ENCODE data around the gene RIT2. TPM values are rescaled to one million over a fixed set of nuclear protein-coding genes. Genes with fewer than 3 reads are reported as not detected.

Gene RIT2
- total RNA-seq, 2 experiments from 2014 or later = not detected

GRCh38 chr18:43007365-43007764 lies 108.1 kb downstream of the RIT2 start:
- H3K4me1 Mint-ChIP-seq = no peaks in the 10 kb centered on the region
- H3K27me3 Mint-ChIP-seq = no peaks in the 10 kb centered on the region
- no peak for DNase-seq
- H3K4me3 Mint-ChIP-seq = no peak overlapping the region
- no peaks in the 10 kb centered on the region for H3K36me3 Mint-ChIP-seq
- no peak overlapping the region for H3K27ac Mint-ChIP-seq
- H3K9me3 Mint-ChIP-seq = peaks cover 1% of the 10 kb centered on the region

DNA sequence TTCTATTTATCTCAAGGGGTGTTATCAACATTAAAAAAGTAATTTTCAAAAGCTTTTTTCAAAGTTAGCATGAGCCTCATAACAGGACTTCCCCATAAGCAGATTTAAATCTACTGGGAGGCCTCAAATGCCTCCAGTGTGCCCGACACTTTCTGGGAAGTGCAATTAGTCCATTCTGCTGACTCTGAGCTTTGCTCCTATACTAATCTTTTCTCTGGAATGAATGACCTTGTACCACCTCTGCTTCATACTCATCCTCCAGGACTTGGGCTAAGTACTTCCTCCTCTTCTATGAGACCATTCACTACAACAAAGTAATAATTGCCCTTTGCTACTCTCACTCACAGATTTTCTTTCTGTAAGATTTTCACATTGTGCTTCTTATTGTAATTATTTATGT lies 111.1 kb downstream of the RIT2 start:
- H3K4me1 Mint-ChIP-seq = no peaks in the 10 kb centered on the region
- no peak overlapping the region for H3K4me3 Mint-ChIP-seq
- H3K27ac Mint-ChIP-seq = no peak overlapping the region
- H3K27me3 Mint-ChIP-seq = no peaks in the 10 kb centered on the region
- DNase-seq = no peak
- no peaks in the 10 kb centered on the region for H3K36me3 Mint-ChIP-seq
- peaks cover 2% of the 10 kb centered on the region for H3K9me3 Mint-ChIP-seq

DNA sequence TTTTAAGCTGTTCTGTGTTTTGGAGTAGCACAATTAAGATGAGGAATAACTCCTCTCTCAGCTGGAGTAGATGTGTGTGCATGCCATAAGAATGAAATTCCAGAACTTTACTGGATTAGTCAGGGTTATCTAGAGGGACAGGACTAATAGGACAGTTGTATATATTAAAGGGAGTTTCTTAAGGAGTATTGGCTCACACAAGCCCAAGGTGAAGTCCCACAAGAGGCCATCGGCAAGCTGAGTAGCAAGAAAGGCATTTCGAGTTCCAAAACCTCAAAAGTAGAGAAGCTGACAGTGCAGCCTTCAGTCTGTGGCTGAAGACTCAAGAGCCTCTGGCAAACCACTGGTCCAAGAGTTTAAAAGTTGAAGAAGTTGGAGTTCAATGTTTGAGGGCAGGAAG lies 113.7 kb downstream of the RIT2 start:
- DNase-seq = no peak
- H3K27ac Mint-ChIP-seq = no peak overlapping the region
- H3K4me1 Mint-ChIP-seq = no peaks in the 10 kb centered on the region
- H3K9me3 Mint-ChIP-seq = peaks cover 3% of the 10 kb centered on the region
- H3K36me3 Mint-ChIP-seq = no peaks in the 10 kb centered on the region
- H3K4me3 Mint-ChIP-seq = no peak overlapping the region
- H3K27me3 Mint-ChIP-seq = no peaks in the 10 kb centered on the region

DNA sequence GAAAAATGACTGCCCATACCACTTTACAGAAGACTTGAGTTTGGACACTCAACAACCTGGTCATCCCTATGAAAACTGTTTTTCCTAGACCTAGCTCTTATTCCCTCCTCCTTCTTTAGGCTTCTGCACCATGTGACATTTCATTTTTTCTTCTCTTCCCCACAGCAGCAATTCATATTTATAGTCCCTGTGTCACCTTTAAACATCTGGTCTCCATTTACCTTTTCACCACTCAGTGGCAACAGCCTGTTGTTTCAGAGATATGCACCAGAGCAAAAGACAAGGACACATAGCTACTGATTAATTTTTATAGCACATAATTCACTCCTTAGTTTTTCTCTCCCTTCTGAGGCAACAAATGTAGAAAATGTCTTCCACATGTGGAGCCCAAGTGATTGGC lies 118.7 kb downstream of the RIT2 start:
- Mint-ChIP-seq H3K4me3 (no peak overlapping the region), H3K4me1 (no peaks in the 10 kb centered on the region), H3K36me3 (peaks cover 2% of the 10 kb centered on the region), H3K9me3 (peaks cover 9% of the 10 kb centered on the region), H3K27me3 (no peaks in the 10 kb centered on the region), H3K27ac (no peak overlapping the region)
- DNase-seq = no peak

GRCh38 chr18:42980426-42980825 lies 135.1 kb downstream of the RIT2 start:
- Mint-ChIP-seq H3K27me3 (no peaks in the 10 kb centered on the region), H3K27ac (no peak overlapping the region), H3K4me1 (no peaks in the 10 kb centered on the region), H3K36me3 (no peaks in the 10 kb centered on the region), H3K4me3 (no peak overlapping the region), H3K9me3 (peaks cover 1% of the 10 kb centered on the region)
- no peak for DNase-seq

GRCh38 chr18:42977982-42978637 lies 137.4 kb downstream of the RIT2 start:
- Mint-ChIP-seq H3K9me3 (peaks cover 1% of the 10 kb centered on the region), H3K36me3 (no peaks in the 10 kb centered on the region), H3K4me3 (no peak overlapping the region), H3K27me3 (no peaks in the 10 kb centered on the region), H3K27ac (no peak overlapping the region), H3K4me1 (no peaks in the 10 kb centered on the region)
- no peak for DNase-seq

GRCh38 chr18:42976869-42977590 lies 138.5 kb downstream of the RIT2 start:
- no peak for DNase-seq
- no peak overlapping the region for H3K27ac Mint-ChIP-seq
- no peaks in the 10 kb centered on the region for H3K4me1 Mint-ChIP-seq
- H3K9me3 Mint-ChIP-seq = peaks cover 1% of the 10 kb centered on the region
- no peaks in the 10 kb centered on the region for H3K27me3 Mint-ChIP-seq
- H3K4me3 Mint-ChIP-seq = no peak overlapping the region
- H3K36me3 Mint-ChIP-seq = no peaks in the 10 kb centered on the region

GRCh38 chr18:42969366-42969765 lies 146.1 kb downstream of the RIT2 start:
- Mint-ChIP-seq H3K9me3 (peaks cover 6% of the 10 kb centered on the region), H3K4me3 (no peak overlapping the region), H3K27me3 (no peaks in the 10 kb centered on the region), H3K36me3 (no peaks in the 10 kb centered on the region), H3K4me1 (no peaks in the 10 kb centered on the region), H3K27ac (no peak overlapping the region)
- DNase-seq = no peak

GRCh38 chr18:42961298-42961697 lies 154.2 kb downstream of the RIT2 start:
- H3K4me1 Mint-ChIP-seq = no peaks in the 10 kb centered on the region

GRCh38 chr18:42959528-42959927 lies 156.0 kb downstream of the RIT2 start:
- DNase-seq = no peak
- H3K36me3 Mint-ChIP-seq = no peaks in the 10 kb centered on the region
- H3K27ac Mint-ChIP-seq = no peak overlapping the region
- H3K4me1 Mint-ChIP-seq = no peaks in the 10 kb centered on the region
- H3K9me3 Mint-ChIP-seq = peaks cover 6% of the 10 kb centered on the region
- H3K27me3 Mint-ChIP-seq = no peaks in the 10 kb centered on the region
- no peak overlapping the region for H3K4me3 Mint-ChIP-seq

More at GRCh38 chr18:42961298-42961697, 154.2 kb downstream of the RIT2 start:
- H3K27me3 Mint-ChIP-seq = no peaks in the 10 kb centered on the region
- no peak for DNase-seq
- H3K27ac Mint-ChIP-seq = no peak overlapping the region
- no peak overlapping the region for H3K4me3 Mint-ChIP-seq
- peaks cover 4% of the 10 kb centered on the region for H3K9me3 Mint-ChIP-seq
- H3K36me3 Mint-ChIP-seq = no peaks in the 10 kb centered on the region

GRCh38 chr18:42958353-42958752 lies 157.1 kb downstream of the RIT2 start:
- H3K4me3 Mint-ChIP-seq = no peak overlapping the region
- H3K27me3 Mint-ChIP-seq = no peaks in the 10 kb centered on the region
- H3K36me3 Mint-ChIP-seq = no peaks in the 10 kb centered on the region
- DNase-seq = no peak
- H3K4me1 Mint-ChIP-seq = no peaks in the 10 kb centered on the region
- H3K9me3 Mint-ChIP-seq = peaks cover 5% of the 10 kb centered on the region
- no peak overlapping the region for H3K27ac Mint-ChIP-seq

GRCh38 chr18:42956287-42956686 lies 159.2 kb downstream of the RIT2 start:
- no peaks in the 10 kb centered on the region for H3K36me3 Mint-ChIP-seq
- H3K9me3 Mint-ChIP-seq = peaks cover 5% of the 10 kb centered on the region
- no peak overlapping the region for H3K4me3 Mint-ChIP-seq
- no peaks in the 10 kb centered on the region for H3K27me3 Mint-ChIP-seq
- H3K27ac Mint-ChIP-seq = no peak overlapping the region
- DNase-seq = no peak
- no peaks in the 10 kb centered on the region for H3K4me1 Mint-ChIP-seq

GRCh38 chr18:42954887-42955286 lies 160.6 kb downstream of the RIT2 start:
- no peaks in the 10 kb centered on the region for H3K4me1 Mint-ChIP-seq
- H3K27ac Mint-ChIP-seq = no peak overlapping the region
- no peaks in the 10 kb centered on the region for H3K36me3 Mint-ChIP-seq
- H3K9me3 Mint-ChIP-seq = peaks cover 9% of the 10 kb centered on the region
- no peaks in the 10 kb centered on the region for H3K27me3 Mint-ChIP-seq
- H3K4me3 Mint-ChIP-seq = no peak overlapping the region
- DNase-seq = no peak

DNA sequence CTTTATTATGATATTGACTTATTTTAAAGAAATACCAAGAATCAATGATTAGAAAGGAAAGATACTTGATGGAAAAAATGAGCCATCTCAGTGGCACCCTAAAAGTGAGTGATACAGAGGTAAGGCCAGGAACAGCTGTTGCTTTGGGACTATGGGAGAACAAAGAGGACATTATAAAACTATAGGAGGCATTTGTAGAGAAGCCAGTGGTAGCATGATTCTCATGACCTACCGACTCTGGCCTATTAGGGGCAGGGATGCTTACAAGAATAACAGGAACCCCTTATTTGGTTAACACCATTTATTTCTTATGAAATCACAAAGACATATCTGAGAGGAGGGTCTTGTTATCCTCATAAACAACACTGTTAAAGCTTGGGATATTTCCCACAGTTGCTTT lies 162.2 kb downstream of the RIT2 start:
- Mint-ChIP-seq H3K9me3 (peaks cover 12% of the 10 kb centered on the region), H3K27ac (no peak overlapping the region), H3K36me3 (no peaks in the 10 kb centered on the region), H3K4me3 (no peak overlapping the region), H3K27me3 (no peaks in the 10 kb centered on the region), H3K4me1 (no peaks in the 10 kb centered on the region)
- no peak for DNase-seq

- Mint-ChIP-seq H3K9me3 (peaks cover 9% of the 10 kb centered on the region), H3K27me3 (no peaks in the 10 kb centered on the region), H3K36me3 (no peaks in the 10 kb centered on the region), H3K4me3 (no peak overlapping the region), H3K27ac (no peak overlapping the region), H3K4me1 (no peaks in the 10 kb centered on the region)
- DNase-seq = no peak
Measured at GRCh38 chr18:42950732-42951131, 164.8 kb downstream of the RIT2 start.

DNA sequence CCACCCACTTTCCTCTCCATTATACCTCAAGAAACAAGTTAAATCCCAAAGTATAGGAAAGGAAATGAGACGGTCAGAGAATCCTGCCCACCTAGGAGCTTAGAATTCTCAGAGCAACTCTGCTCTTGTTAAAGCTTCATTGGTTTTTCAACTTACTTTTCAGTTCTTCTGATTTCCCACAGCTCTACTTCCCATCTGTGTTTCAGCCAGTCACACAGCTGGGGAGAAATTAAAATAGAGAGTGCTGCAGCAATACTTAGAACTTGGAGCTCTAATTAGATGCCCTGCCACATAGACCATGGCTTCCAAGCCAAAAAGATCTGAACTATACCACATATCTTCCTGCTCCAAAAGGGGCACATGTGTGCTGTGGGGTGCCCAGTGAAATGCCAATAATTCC lies 166.7 kb downstream of the RIT2 start:
- H3K4me1 Mint-ChIP-seq = no peaks in the 10 kb centered on the region
- no peak overlapping the region for H3K4me3 Mint-ChIP-seq
- no peak overlapping the region for H3K27ac Mint-ChIP-seq
- no peaks in the 10 kb centered on the region for H3K36me3 Mint-ChIP-seq
- DNase-seq = no peak
- H3K27me3 Mint-ChIP-seq = no peaks in the 10 kb centered on the region
- H3K9me3 Mint-ChIP-seq = peaks cover 6% of the 10 kb centered on the region
